Measurements from ENCODE around the gene CLIC3.

GRCh38 chr9:137007108-137007815 lies 10.9 kb upstream of the CLIC3 start:
- TF ChIP-seq CTCF (IDR thresholded peaks at IDR 0.05 in 4 of 5, conservative IDR thresholded peaks at IDR 0.05 in 1 of 5) (no peak), POLR2A (IDR thresholded peaks at IDR 0.05) (no peak)
